Measurements from ENCODE around the gene ITGB4.

The ITGB4 gene

DNA sequence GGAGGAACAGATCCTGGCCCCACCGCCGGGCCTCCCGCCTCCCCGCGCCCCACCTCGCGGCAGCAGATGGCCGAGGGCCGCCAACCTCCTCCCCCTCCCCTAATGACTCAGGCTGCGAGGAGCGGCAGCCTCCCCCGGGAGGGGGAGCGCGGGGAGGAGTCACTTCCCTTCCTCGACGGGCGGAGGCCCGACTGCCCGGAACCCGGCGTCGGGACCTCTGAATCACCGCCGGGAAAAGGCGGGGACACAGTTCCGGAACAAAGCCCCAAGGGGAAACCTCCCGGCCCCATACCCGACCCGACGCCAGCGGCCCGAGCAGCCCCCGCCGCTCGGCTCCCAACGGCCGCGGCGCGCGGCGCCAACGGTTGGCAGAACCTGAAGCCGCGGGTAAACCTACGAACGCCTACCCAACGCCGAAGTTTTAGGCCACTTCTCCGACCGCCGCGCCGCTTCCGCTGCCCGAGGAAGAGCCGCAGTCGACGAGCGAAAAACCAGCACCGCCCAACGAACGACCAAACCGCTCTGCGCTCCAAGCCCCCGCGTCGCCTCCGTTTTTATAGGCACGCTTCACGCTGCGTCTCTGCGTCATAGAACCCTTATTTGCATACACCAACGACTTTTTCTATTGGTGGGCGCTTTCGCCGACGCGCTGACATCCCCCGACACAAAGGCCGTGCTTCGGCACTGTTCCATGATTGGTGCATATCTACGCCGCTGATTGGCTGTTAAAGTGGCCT is 58.2 kb downstream of the ITGB4 start:
- no peak for TF ChIP-seq CTCF (IDR thresholded peaks at IDR 0.05)
- H3K4me3 ChIP-seq (ENCODE audit: low read depth, low read length) = peak overlapping the region; percentile 99
- H3K79me2 ChIP-seq = peaks cover 25% of the 10 kb centered on the region
- H3K9me3 ChIP-seq (ENCODE audit: control insufficient read depth, low read length) = no peaks in the 10 kb centered on the region
- peak overlapping the region; percentile 85 for H3K4me2 ChIP-seq (ENCODE audit: low read length)
- no peaks in the 10 kb centered on the region for H3K27me3 ChIP-seq (ENCODE audit: control insufficient read depth, insufficient read depth, low read length)
- no peaks in the 10 kb centered on the region for H3K36me3 ChIP-seq (ENCODE audit: control insufficient read depth, insufficient read depth, low read length)
- peak overlapping the region; percentile 98 for H3K9ac ChIP-seq
- H2AFZ ChIP-seq = no peak overlapping the region
- H3K27ac ChIP-seq = peak overlapping the region; percentile 98
- H3K4me1 ChIP-seq = peaks cover 30% of the 10 kb centered on the region

- Histone ChIP-seq H3K4me2 (ENCODE audit: low read length) (no peak overlapping the region), H2AFZ (peak overlapping the region; percentile 52), H3K4me3 (ENCODE audit: low read depth, low read length) (peak overlapping the region; percentile 99), H3K4me1 (peaks cover 26% of the 10 kb centered on the region), H3K27ac (peak overlapping the region; percentile 98), H3K79me2 (peaks cover 19% of the 10 kb centered on the region), H3K9ac (no peak overlapping the region), H3K36me3 (ENCODE audit: control insufficient read depth, insufficient read depth, low read length) (no peaks in the 10 kb centered on the region), H3K9me3 (ENCODE audit: control insufficient read depth, low read length) (no peaks in the 10 kb centered on the region), H3K27me3 (ENCODE audit: control insufficient read depth, insufficient read depth, low read length) (no peaks in the 10 kb centered on the region)
- no peak for TF ChIP-seq CTCF (IDR thresholded peaks at IDR 0.05)
Measured at GRCh38 chr17:75779987-75780889, 59.0 kb downstream of the ITGB4 start.

GRCh38 chr17:75783069-75783783 is 62.0 kb downstream of the ITGB4 start:
- Histone ChIP-seq H3K9ac (no peak overlapping the region), H3K4me3 (ENCODE audit: low read depth, low read length) (peak overlapping the region; percentile 82)
- peak; percentile 86 for TF ChIP-seq CTCF (IDR thresholded peaks at IDR 0.05)

DNA sequence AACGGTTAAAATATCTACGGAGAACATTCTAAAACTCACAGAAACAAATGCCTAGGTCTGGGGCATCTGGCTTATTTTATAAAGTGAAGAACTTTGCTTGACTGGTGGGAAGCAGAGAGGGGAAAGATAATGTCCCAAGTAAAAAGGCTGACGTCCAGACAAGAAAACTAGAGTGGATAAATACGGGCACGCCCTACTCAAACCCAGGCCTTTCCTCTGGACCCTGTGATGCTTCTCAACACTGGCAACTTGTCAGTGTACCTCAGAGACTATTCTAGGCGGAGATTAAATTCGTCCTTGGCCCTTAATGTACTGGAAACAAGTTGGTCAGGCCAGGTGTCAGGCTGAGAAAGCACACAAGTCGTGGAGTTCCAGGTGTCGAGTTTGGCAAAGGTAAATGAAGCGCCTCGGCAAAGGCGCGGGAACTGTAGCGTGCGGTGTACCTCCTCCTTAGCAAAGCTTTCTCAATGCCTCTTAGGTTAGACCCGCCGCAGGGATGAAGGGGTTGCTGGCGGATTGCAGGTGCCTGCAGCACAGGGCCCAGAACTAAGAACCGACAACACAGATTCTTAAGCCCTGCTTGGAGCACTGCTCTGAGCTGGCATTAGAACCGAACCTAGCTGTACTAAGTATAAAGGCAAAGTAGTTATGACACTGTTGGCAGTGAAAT is 62.7 kb downstream of the ITGB4 start:
- H3K9me3 ChIP-seq (ENCODE audit: control insufficient read depth, low read length) = no peaks in the 10 kb centered on the region
- no peaks in the 10 kb centered on the region for H3K36me3 ChIP-seq (ENCODE audit: control insufficient read depth, insufficient read depth, low read length)
- H3K4me2 ChIP-seq (ENCODE audit: low read length) = peak overlapping the region; percentile 96
- H3K79me2 ChIP-seq = peaks cover 22% of the 10 kb centered on the region
- H3K27me3 ChIP-seq (ENCODE audit: control insufficient read depth, insufficient read depth, low read length) = no peaks in the 10 kb centered on the region
- peak overlapping the region; percentile 98 for H3K27ac ChIP-seq
- peak overlapping the region; percentile 82 for H3K4me3 ChIP-seq (ENCODE audit: low read depth, low read length)
- TF ChIP-seq CTCF (IDR thresholded peaks at IDR 0.05) = no peak
- no peak overlapping the region for H3K9ac ChIP-seq
- peak overlapping the region; percentile 83 for H2AFZ ChIP-seq
- peaks cover 24% of the 10 kb centered on the region for H3K4me1 ChIP-seq

More at GRCh38 chr17:75783069-75783783, 62.0 kb downstream of the ITGB4 start:
- H3K36me3 ChIP-seq (ENCODE audit: control insufficient read depth, insufficient read depth, low read length) = no peaks in the 10 kb centered on the region
- H3K4me2 ChIP-seq (ENCODE audit: low read length) = peak overlapping the region; percentile 96
- peaks cover 24% of the 10 kb centered on the region for H3K4me1 ChIP-seq
- H3K9me3 ChIP-seq (ENCODE audit: control insufficient read depth, low read length) = no peaks in the 10 kb centered on the region
- H2AFZ ChIP-seq = peak overlapping the region; percentile 65
- no peaks in the 10 kb centered on the region for H3K27me3 ChIP-seq (ENCODE audit: control insufficient read depth, insufficient read depth, low read length)
- peak overlapping the region; percentile 98 for H3K27ac ChIP-seq
- peaks cover 26% of the 10 kb centered on the region for H3K79me2 ChIP-seq
